Stimulated activated CD4-positive, alpha-beta T cell treated with anti-CD3 and anti-CD28 coated beads, TNF-alpha, amount 100 ng/mL, for 1 hour (primary cell): ENCODE measurements around the gene SPINDOC.
"Not testable (repeated sequence)": the region's sequence is repeated elsewhere in the genome, so short reads cannot be mapped to it uniquely, and the experiment has no call there.

Experiments used
- DNase-seq, 3 donors: peaks; one replicate each; pipeline ENCODE4 v3.0.0-alpha.2; 2020; ENCODE audit warnings: low read depth in 3 of 3, low spot score in 1 of 3

The SPINDOC gene

GRCh38 chr11:63813035-63813562 is at the start of gene SPINDOC:
TSS of gene SPINDOC (plus strand) at chr11:63813456. CDS start at chr11:63813687, 231 bp downstream.
- DNase-seq = peak; percentile 24 to 55 (median 29)

GRCh38 chr11:63763496-63764339 is 49.5 kb upstream of the SPINDOC start:
- no peak for DNase-seq

GRCh38 chr11:63764340-63764678 is 48.9 kb upstream of the SPINDOC start:
- DNase-seq = no peak

GRCh38 chr11:63764679-63765647 is 48.3 kb upstream of the SPINDOC start:
- DNase-seq = no peak

- no peak for DNase-seq
Observed at GRCh38 chr11:63765688-63766241, 47.5 kb upstream of the SPINDOC start.

- DNase-seq = no peak
Observed at GRCh38 chr11:63766531-63767235, 46.6 kb upstream of the SPINDOC start.

- no peak for DNase-seq
Observed at GRCh38 chr11:63767267-63767564, 46.0 kb upstream of the SPINDOC start.

- DNase-seq = no peak
Observed at GRCh38 chr11:63767565-63768236, 45.6 kb upstream of the SPINDOC start.

GRCh38 chr11:63768237-63769041 is 44.8 kb upstream of the SPINDOC start, which contains the start of gene ZFTA:
TSS of gene ZFTA (minus strand) at chr11:63768775. CDS start at chr11:63768622, 153 bp downstream.
- DNase-seq = peak in 2 of 3 donors; percentile 31 to 56

- peak in 1 of 3 donors; percentile 27 for DNase-seq
Observed at GRCh38 chr11:63769042-63769713, 44.1 kb upstream of the SPINDOC start.

GRCh38 chr11:63769714-63770455 is 43.4 kb upstream of the SPINDOC start:
- no peak for DNase-seq

- DNase-seq = no peak
Observed at GRCh38 chr11:63770763-63771162, 42.5 kb upstream of the SPINDOC start.

- not testable (repeated sequence) for DNase-seq
Observed at GRCh38 chr11:63771741-63772318, 41.4 kb upstream of the SPINDOC start.

- DNase-seq = no peak
Observed at GRCh38 chr11:63775191-63775590, 38.1 kb upstream of the SPINDOC start.

GRCh38 chr11:63779039-63779438 is 34.2 kb upstream of the SPINDOC start:
- DNase-seq = no peak

GRCh38 chr11:63782749-63783148 is 30.5 kb upstream of the SPINDOC start:
- DNase-seq = no peak

GRCh38 chr11:63783925-63784592 is 29.2 kb upstream of the SPINDOC start:
- DNase-seq = no peak
